MM.1S (cell line): ENCODE results near the gene ADNP.

Experiments used
- CTCF ChIP-seq: fragments of 300-600 bp; sonication (generic); IDR thresholded peaks from 2 replicates; pipeline ENCODE4 v1.5.1; 2016; ENCODE audit warnings: antibody characterized with exemption, low read length, mixed read lengths
- EZH2 ChIP-seq: fragments of 300-600 bp; sonication (generic); optimal IDR thresholded peaks from 2 replicates; pipeline ENCODE3; 2017; ENCODE audit warnings: low read depth, mild to moderate bottlenecking, antibody characterized with exemption, low read length, mixed read lengths
- EZH2phosphoT487 ChIP-seq: fragments of 300-600 bp; sonication (generic); IDR thresholded peaks from 2 replicates; pipeline ENCODE4 v1.6.1; 2018; ENCODE audit warnings: antibody characterized with exemption, low read length

GRCh38 chr20:50895111-50895830, 36.0 kb downstream of the ADNP start:
- TF ChIP-seq CTCF = no peak
- no peak for TF ChIP-seq EZH2
- no peak for TF ChIP-seq EZH2phosphoT487
